Cerebellar cortex (tissue), 1 donor: ENCODE data around the gene SAXO2.
"Not testable (repeated sequence)": the region's sequence is repeated elsewhere in the genome, so short reads cannot be mapped to it uniquely, and the experiment has no call there.

Source experiments
- DNase-seq: peaks from one replicate; pipeline ENCODE4 v3.0.0-alpha.2; 2015; ENCODE audit warnings: low spot score

Gene SAXO2

DNA sequence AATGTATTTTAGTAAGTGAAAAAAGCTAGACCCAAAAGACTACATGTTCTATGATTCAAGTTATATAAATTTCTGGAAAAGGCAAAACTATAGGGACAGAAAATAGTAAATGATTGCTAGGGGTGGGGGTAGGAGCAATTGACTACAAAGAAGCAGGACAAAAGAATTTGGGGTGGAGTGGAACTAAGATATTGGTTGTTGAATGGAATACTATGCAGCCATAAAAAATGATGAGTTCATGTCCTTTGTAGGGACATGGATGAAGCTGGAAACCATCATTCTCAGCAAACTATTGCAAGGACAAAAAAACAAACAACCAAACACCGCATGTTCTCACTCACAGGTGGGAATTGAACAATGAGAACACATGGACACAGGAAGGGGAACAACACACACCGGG, 25.6 kb downstream of the SAXO2 start:
- not testable (repeated sequence) for DNase-seq

GRCh38 chr15:82292271-82292670, 29.7 kb downstream of the SAXO2 start:
- no peak for DNase-seq

GRCh38 chr15:82294061-82294690, 31.6 kb downstream of the SAXO2 start:
- no peak for DNase-seq

DNA sequence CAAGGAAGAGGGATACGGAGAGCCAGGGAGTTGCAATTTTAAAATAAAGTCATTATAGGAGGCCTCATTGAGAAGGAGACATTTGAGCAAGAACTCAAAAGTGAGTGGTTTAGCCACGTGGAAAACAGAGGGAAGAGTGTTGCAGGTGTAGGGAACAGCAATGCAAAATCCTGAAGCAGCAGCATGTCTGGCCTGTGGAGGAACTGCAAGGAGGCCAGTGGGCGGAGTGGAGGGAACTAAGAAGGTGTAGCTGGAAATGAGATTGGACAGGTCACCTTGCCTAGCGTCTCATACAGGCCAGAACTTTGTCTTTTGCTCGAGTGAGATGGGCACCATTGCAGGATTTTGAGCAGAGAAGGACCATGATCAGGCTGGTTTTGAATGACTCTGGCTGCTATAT, 34.9 kb downstream of the SAXO2 start:
- DNase-seq, result no peak

DNA sequence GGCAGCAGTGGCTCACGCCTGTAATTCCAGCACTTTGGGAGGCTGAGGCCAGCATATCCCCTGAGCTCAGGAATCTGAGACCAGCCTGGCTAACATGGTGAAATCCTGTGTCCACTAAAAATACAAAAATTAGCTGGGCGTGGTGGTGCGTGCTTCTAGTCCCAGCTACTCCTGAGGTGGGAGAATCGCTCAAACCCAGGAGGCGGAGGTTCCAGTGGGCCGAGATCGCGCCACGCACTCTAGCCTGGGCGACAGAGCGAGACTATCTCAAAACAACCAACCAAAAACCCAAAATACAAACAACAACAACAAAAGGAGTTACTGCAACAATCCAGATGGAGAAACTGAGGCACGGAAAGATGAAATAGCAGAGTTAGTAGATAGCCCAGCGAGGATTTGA, 35.4 kb downstream of the SAXO2 start:
- DNase-seq, result no peak

GRCh38 chr15:82298520-82298919, 35.9 kb downstream of the SAXO2 start:
- DNase-seq, result no peak

DNA sequence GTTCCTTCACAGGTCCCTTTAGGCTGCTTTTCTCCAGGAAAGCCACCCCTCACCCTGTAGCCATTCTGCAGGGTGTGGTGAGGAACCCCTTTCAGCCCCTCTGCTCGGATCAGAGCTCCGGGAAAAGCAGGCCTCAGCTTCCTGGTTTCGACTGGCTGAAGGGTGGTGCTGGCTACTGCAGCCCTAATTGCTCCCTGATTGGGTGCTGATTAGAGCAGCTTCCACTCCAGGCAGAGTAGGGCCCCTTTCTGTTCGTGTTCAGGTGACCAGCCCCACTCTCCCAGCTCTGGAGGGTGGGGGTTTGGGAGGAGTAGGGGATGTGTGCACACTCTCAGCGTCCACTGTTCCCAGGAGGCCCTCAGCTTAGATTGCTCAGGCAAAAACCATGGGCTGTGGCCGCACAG, 36.9 kb downstream of the SAXO2 start:
- DNase-seq, result not testable (repeated sequence)

GRCh38 chr15:82300326-82300725, 37.7 kb downstream of the SAXO2 start:
- DNase-seq, result not testable (repeated sequence)

DNA sequence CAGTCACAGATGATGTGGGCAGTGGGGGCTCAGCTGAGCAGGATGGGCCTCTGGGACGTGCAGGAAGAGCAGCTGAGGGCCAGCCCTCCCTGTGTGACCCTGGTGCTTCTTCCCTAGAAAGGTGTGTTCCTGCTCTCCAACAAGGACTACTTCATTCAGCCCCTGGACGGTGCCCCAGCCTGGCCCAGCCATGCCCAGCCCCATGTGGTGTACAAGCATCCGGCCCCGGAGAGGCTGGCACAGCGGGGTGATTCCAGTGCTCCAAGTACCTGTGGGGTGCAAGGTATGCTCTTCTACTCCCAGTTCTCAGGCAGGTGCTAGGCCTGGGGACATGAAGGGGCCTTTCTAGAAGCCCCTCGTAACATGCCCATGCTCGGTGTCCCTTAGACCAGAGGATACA, 38.3 kb downstream of the SAXO2 start:
- DNase-seq, result no peak

DNA sequence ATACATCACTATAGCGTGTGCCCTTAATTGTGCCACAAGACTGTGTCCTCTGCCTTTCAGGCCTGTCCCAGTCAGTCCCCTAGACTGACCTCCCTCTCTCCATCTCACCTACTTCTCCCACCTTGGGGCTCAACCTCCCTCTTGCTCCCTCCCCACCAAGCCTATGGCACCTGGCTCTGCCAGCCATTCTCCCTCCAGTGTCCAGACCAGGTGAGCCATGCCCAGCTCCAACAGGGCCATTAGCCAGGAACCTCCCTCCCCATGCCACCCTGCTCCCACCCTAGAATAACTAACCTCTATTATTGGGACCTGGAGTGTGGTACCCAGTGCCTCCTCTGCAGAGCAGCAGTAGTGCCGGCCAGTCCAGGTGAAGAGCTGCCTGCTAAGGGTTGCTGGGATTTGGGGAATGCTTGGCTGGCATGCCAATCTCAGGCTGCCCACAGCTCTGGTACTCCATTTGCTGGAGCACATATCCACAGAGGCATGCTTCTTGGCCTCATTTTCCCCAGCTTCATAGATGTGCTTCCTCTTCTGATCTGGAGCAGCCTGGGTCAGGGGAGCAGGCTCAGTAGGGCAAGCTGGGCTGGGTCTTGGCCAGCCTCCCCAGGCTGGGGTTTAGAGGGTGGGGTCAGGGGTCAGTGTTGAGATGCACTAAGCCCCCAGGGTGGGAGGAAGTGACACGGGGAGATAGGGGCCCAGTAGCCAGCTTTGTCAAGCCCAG, 38.8 kb downstream of the SAXO2 start:
- DNase-seq, result no peak

DNA sequence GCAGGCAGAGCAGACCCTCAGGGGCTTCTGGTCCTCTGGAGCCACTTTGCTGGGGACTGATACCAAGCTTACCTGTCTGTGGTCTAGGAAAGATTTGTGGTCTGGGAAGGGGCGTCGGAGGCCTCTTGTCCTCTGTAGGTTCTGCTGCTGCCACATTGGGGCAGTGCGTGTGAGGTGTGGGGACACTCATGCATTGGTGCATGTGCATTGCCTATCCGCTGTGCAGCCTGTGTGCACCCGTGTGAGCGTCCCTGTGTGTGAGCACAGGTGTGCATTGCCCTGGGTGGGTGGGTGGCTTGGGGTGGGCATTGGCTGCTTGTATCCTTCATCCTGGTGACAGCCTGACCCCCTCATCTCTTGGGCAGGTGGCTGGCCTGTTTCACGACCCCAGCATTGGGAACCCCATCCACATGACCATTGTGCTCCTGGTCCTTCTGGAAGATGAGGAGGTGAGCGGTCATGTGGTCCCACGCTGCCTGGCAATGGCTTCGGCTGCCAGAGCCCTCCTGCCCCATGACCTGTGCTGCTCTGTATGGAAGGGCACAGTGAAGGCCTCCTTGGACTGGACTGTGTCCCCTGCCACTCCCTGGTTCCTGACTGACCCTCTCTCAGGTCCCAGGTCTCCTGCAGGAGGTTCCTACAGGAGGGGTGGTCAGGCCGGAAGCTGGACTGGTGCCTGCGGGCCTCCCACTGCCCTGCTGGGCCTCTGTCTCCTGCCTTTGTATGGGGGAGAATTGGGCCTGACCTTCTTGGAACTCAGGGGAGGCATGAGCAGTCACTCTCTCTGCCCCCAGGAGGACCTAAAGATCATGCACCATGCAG, 41.5 kb downstream of the SAXO2 start:
- DNase-seq, result no peak

GRCh38 chr15:82304778-82305090, 42.1 kb downstream of the SAXO2 start:
- DNase-seq, result no peak

GRCh38 chr15:82305621-82306048, 43.0 kb downstream of the SAXO2 start:
- no peak for DNase-seq

DNA sequence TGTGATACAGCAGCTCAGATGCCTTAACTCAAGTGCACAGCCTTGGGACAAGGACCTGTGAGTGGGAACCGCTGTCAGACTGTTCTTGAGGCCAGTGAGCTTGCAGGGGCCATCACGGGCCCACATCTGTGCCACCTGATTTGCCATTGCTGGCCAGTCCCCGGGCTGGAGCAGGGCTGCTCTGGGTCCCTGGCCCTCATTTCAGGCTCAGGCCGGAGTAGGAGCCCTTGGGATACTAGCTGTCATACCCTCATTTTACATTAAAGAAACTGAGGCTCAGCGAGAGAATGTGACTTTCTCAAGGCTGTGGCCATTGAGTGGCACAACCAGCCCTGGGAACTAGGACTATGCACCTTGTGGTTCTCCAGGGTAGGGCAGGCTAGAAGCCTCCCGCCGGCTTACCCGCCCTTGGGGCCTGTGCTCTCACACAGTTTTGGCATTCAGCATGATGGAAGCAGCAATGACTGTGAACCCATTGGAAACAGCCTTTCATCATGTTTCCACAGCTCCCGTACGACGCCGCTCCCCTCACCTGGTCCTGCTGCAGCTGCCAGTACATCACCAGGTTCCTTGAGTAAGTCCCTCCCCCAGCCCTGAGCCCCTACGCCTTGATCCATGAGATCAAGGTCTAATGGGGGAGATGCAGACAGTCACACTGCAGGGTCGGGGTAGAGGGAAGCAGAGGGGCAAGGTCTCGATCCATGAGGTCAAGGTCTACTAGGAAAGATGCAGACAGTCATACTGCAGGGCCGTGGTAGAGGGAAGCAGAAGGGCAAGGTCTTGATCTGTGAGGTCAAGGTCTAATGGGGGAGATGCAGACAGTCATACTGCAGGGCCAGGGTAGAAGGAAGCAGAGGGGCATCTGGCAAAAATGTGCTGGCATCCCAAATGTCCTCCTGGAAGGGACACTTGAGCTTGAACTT, 44.4 kb downstream of the SAXO2 start:
- DNase-seq, result no peak

DNA sequence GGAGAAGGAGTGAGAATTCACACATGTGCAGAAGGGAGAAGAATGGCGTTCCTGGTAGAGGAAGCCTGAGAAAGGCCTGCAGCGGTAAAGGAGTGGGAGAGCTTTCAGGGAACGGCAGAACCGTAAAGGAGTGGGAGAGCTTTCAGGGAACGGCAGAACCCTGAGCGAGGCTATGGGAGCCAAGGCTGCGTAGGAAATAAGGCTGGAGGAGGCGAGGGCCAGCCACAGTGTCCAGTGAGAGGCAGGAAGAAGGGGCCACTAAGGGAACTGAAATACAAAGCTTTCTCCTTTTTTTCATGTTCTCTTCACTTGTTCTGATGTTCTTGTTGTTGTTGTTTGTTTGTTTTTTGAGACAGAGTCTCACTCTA, 45.1 kb downstream of the SAXO2 start:
- DNase-seq, result no peak

DNA sequence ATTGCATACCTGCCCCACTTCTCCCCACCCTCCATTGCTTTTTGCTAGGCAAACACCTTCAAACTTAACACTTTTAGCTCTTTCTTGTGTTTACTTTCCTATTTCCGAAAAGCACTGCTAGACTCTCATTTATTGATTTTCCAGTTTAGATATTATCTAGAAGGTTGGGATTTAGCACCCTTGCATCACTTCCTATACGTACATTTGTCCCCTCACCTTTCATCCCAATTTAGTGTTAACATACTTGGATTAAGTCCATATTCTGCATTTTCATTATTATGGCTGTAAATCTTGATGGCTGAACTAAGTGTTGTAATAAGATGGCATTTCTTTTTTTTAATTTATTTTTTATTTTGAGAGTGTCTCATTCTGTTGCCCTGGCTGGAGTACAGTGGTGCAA, 47.2 kb downstream of the SAXO2 start:
- DNase-seq, result no peak

DNA sequence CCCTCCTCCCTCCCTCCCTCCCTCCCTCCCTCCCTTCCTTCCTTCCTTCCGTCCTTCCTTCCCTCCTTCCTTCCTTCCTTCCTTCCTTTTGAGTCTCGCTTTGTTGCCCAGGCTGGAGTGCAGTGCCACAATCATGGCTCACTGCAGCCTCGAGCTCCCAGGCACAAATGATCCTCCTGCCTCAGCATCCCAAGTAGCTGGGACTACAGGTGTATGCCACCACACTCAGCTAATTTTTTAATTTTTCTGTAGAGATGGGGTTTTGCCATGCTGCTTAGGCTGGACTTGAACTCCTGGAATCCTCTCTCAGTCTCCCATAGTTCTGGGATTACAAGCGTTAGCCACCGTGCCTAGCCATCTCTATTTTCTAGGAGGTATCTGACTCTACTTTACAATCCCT, 48.7 kb downstream of the SAXO2 start:
- not testable (repeated sequence) for DNase-seq

GRCh38 chr15:82312586-82313349, 50.1 kb downstream of the SAXO2 start:
- no peak for DNase-seq

DNA sequence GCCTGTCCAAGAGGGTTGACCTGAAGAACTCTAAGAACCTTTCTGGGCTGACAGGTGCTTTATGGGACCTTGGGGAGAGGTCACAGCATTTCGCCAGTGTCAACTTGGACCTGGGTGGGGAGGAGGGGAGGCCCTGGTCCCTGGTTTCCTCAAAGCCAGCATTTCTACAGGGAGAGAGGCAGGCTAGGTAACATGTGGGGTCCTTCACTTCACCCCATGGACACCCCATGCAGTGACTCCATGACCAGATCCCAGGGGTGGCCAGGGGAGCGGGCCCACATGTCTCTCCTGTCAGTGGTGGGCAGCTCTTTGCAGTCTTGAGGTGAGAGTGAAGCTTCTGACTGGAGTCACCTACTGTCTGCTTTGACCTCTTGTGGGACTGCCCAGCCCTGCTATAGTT, 50.8 kb downstream of the SAXO2 start:
- DNase-seq, result no peak

DNA sequence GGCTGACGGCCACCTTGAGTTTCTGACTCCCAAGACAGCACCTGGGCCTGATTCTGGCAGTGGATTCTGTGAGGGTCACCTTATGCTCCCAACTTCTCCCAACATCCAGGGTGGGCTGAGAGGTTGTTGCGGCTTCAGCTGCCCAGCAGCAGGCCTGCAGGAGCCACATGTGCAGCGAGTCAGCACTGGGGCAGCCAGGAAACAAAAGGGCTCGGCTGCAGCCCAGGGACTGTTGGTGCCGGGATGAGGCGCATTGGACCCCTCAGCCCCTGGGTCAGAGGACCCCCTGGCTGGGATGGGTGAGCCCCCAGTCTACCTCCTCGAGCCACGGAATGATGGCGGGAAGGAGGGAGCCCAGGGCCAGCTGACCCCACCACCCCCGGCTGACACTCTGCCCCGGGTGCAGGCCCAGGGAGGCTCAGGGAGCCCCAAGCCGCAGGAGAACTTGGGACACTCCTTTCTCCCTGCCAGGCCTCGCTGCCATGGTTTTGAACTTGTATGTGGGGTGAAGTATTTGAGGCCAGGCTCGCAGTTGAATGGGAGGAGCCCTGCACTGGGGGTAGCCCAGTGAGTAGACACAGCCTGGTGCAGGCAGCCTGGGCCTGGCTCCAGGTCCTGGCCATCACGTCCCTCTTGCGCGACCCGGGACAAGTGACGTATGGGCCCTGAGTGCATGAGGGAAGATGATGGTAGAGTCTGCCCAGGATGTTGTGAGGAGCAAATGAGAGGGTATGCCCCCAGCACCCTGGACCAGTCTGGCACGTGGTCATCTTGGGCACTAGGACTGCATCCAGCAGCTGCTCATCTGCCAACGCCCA, 51.5 kb downstream of the SAXO2 start:
- DNase-seq, result not testable (repeated sequence)
